HG02840 (cell line): ENCODE results near the gene CAT.

Experiments used
- ATAC-seq: cut with Tn5 transposase; IDR thresholded peaks from one replicate; pipeline ENCODE4 v1.9.1; 2021; ENCODE audit warnings: mild to moderate bottlenecking, moderate library complexity, moderate number of reproducible peaks; ENCODE audit not compliant: unreplicated experiment, low FRiP score

The CAT gene

GRCh38 chr11:34438529-34439507 lies at the start of gene CAT:
TSS of gene CAT (plus strand) at chr11:34438934. CDS start at chr11:34439014, 80 bp downstream.
- ATAC-seq, result peak; percentile 98

- ATAC-seq, result no peak
Measured at GRCh38 chr11:34394771-34395300, 43.9 kb upstream of the CAT start.

GRCh38 chr11:34395916-34396550 lies 42.7 kb upstream of the CAT start:
- no peak for ATAC-seq

- no peak for ATAC-seq
Measured at GRCh38 chr11:34397120-34397519, 41.6 kb upstream of the CAT start.

GRCh38 chr11:34397811-34398210 lies 40.9 kb upstream of the CAT start:
- ATAC-seq, result no peak

- no peak for ATAC-seq
Measured at GRCh38 chr11:34403431-34403830, 35.3 kb upstream of the CAT start.

GRCh38 chr11:34404280-34404679 lies 34.5 kb upstream of the CAT start:
- ATAC-seq, result no peak

GRCh38 chr11:34405079-34405858 lies 33.5 kb upstream of the CAT start:
- no peak for ATAC-seq

GRCh38 chr11:34406413-34406812 lies 32.3 kb upstream of the CAT start:
- ATAC-seq, result no peak

GRCh38 chr11:34407121-34407813 lies 31.5 kb upstream of the CAT start:
- no peak for ATAC-seq

- ATAC-seq, result no peak
Measured at GRCh38 chr11:34408580-34409172, 30.1 kb upstream of the CAT start.

- no peak for ATAC-seq
Measured at GRCh38 chr11:34411111-34411510, 27.6 kb upstream of the CAT start.

GRCh38 chr11:34411791-34412190 lies 26.9 kb upstream of the CAT start:
- ATAC-seq, result no peak

GRCh38 chr11:34413263-34413662 lies 25.5 kb upstream of the CAT start:
- ATAC-seq, result no peak

GRCh38 chr11:34415538-34415937 lies 23.2 kb upstream of the CAT start:
- ATAC-seq, result no peak

- ATAC-seq, result no peak
Measured at GRCh38 chr11:34416088-34416487, 22.6 kb upstream of the CAT start.

GRCh38 chr11:34416766-34417165 lies 22.0 kb upstream of the CAT start:
- ATAC-seq, result no peak

- no peak for ATAC-seq
Measured at GRCh38 chr11:34417202-34417601, 21.5 kb upstream of the CAT start.

- no peak for ATAC-seq
Measured at GRCh38 chr11:34419158-34419557, 19.6 kb upstream of the CAT start.

- ATAC-seq, result no peak
Measured at GRCh38 chr11:34423300-34423699, 15.4 kb upstream of the CAT start.
